Neural progenitor cell (in vitro differentiated cells): ENCODE measurements around the gene PRKAB1. TPM values are rescaled to one million over a fixed set of nuclear protein-coding genes. Genes with fewer than 3 reads are reported as not detected.

Experiments
- DNase-seq: peaks from one replicate; pipeline ENCODE4 v3.0.0-alpha.2; 2016; ENCODE audit warnings: low spot score
- H2AFZ ChIP-seq: fragments of 200-600 bp; sonication (generic); replicated peaks from 2 replicates; pipeline ENCODE4 v1.6.1; 2016; ENCODE audit warnings: antibody characterized with exemption
- H3F3A ChIP-seq: fragments of 200-600 bp; sonication (generic); 2 replicates; pipeline ENCODE4 v1.6.1; 2016; ENCODE audit warnings: antibody characterized with exemption, low read depth
- H3K27ac ChIP-seq: fragments of 200-600 bp; sonication (generic); 2 replicates; pipeline ENCODE4 v1.5.1; 2016; ENCODE audit warnings: mild to moderate bottlenecking
- H3K27me3 ChIP-seq: fragments of 200-600 bp; sonication (generic); 2 replicates; pipeline ENCODE4 v1.6.1; 2016; ENCODE audit warnings: mild to moderate bottlenecking, moderate library complexity
- H3K36me3 ChIP-seq: fragments of 200-600 bp; sonication (generic); 2 replicates; pipeline ENCODE4 v1.5.1; 2016
- H3K4me1 ChIP-seq: fragments of 200-600 bp; sonication (generic); 2 replicates; pipeline ENCODE4 v1.6.1; 2016; ENCODE audit warnings: mixed run types
- H3K4me2 ChIP-seq: fragments of 200-600 bp; sonication (generic); 2 replicates; pipeline ENCODE4 v1.6.1; 2016
- H3K4me3 ChIP-seq: fragments of 200-600 bp; sonication (generic); 2 replicates; pipeline ENCODE4 v1.5.1; 2016
- H3K79me2 ChIP-seq: fragments of 200-600 bp; sonication (generic); 2 replicates; pipeline ENCODE4 v1.6.1; 2016; ENCODE audit warnings: low read depth
- H3K9ac ChIP-seq: fragments of 200-600 bp; sonication (generic); 2 replicates; pipeline ENCODE4 v1.6.1; 2016
- H3K9me3 ChIP-seq: fragments of 200-600 bp; sonication (generic); 2 replicates; pipeline ENCODE4 v1.5.1; 2016; ENCODE audit warnings: low read depth
- H4K20me1 ChIP-seq: fragments of 200-600 bp; sonication (generic); 2 replicates; pipeline ENCODE4 v1.6.1; 2016; ENCODE audit warnings: low read depth
- H3K27ac Mint-ChIP-seq: 3 replicates; pipeline ENCODE4 v1.8.0; 2021; ENCODE audit warnings: mixed read lengths
- H3K27me3 Mint-ChIP-seq: 2 replicates; pipeline ENCODE4 v1.8.0; 2022; ENCODE audit warnings: low read depth, mild to moderate bottlenecking, inconsistent platforms, moderate library complexity, mixed read lengths; ENCODE audit not compliant: insufficient read depth
- H3K36me3 Mint-ChIP-seq: 3 replicates; pipeline ENCODE4 v1.8.0; 2021; ENCODE audit warnings: mixed read lengths
- H3K4me1 Mint-ChIP-seq: 3 replicates; pipeline ENCODE4 v1.8.0; 2021; ENCODE audit warnings: mixed read lengths
- H3K4me3 Mint-ChIP-seq: 3 replicates; pipeline ENCODE4 v1.8.0; 2021; ENCODE audit warnings: mild to moderate bottlenecking, moderate library complexity, mixed read lengths
- H3K9me3 Mint-ChIP-seq: 3 replicates; pipeline ENCODE4 v1.8.0; 2020; ENCODE audit warnings: mixed read lengths
- CTCF ChIP-seq: fragments of 200-600 bp; sonication (generic); IDR thresholded peaks from 2 replicates; pipeline ENCODE4 v1.5.1; 2017; ENCODE audit warnings: antibody characterized with exemption, mild to moderate bottlenecking
- EZH2 ChIP-seq: fragments of 200-600 bp; sonication (generic); IDR thresholded peaks from 2 replicates; pipeline ENCODE4 v1.6.1; 2017; ENCODE audit warnings: antibody characterized with exemption, mild to moderate bottlenecking, moderate library complexity
- EZH2phosphoT487 ChIP-seq: fragments of 200-600 bp; sonication (generic); IDR thresholded peaks from 2 replicates; pipeline ENCODE4 v1.6.1; 2017; ENCODE audit warnings: antibody characterized with exemption
- total RNA-seq: library from RNA; depleted of rRNA; stranded (reverse); fragments of >200 nt; gene quantifications from 2 replicates; pipeline ENCODE4 v1.2.3, GENCODE V29; 2015; ENCODE audit warnings: low replicate concordance

PRKAB1 gene
- total RNA-seq, 1 donor from 2014 or later, result 24.5 TPM

- no peaks in the 10 kb centered on the region for H4K20me1 ChIP-seq
- no peak overlapping the region for H2AFZ ChIP-seq
- Mint-ChIP-seq H3K9me3 (no peaks in the 10 kb centered on the region), H3K4me3 (no peak overlapping the region), H3K27me3 (peaks cover 5% of the 10 kb centered on the region), H3K27ac (no peak overlapping the region), H3K36me3 (no peaks in the 10 kb centered on the region), H3K4me1 (no peaks in the 10 kb centered on the region)
- no peak overlapping the region for H3K27ac ChIP-seq
- H3K27me3 ChIP-seq, result peaks cover 7% of the 10 kb centered on the region
- no peaks in the 10 kb centered on the region for H3K4me1 ChIP-seq
- DNase-seq, result no peak
- H3K4me3 ChIP-seq, result no peak overlapping the region
- no peaks in the 10 kb centered on the region for H3F3A ChIP-seq
- H3K4me2 ChIP-seq, result no peak overlapping the region
- no peaks in the 10 kb centered on the region for H3K9me3 ChIP-seq
- H3K79me2 ChIP-seq, result no peaks in the 10 kb centered on the region
- H3K36me3 ChIP-seq, result no peaks in the 10 kb centered on the region
- TF ChIP-seq CTCF, result no peak
- no peak for TF ChIP-seq EZH2
- TF ChIP-seq EZH2phosphoT487, result no peak
- H3K9ac ChIP-seq, result no peak overlapping the region
These were observed 37.6 kb upstream of the PRKAB1 start for GRCh38 chr12:119630223-119630780.

GRCh38 chr12:119630962-119631550 is 36.9 kb upstream of the PRKAB1 start:
- H3K36me3 ChIP-seq, result no peaks in the 10 kb centered on the region
- H3K27me3 Mint-ChIP-seq, result peaks cover 5% of the 10 kb centered on the region
- H3K36me3 Mint-ChIP-seq, result no peaks in the 10 kb centered on the region
- DNase-seq, result no peak
- H3K9me3 Mint-ChIP-seq, result no peaks in the 10 kb centered on the region
- H3K27me3 ChIP-seq, result peaks cover 7% of the 10 kb centered on the region
- H3K4me2 ChIP-seq, result no peak overlapping the region
- no peak overlapping the region for H3K9ac ChIP-seq
- TF ChIP-seq EZH2phosphoT487 (no peak), CTCF (no peak), EZH2 (no peak)
- no peaks in the 10 kb centered on the region for H3K79me2 ChIP-seq
- H3K27ac Mint-ChIP-seq, result no peak overlapping the region
- H3K4me3 Mint-ChIP-seq, result no peak overlapping the region
- no peaks in the 10 kb centered on the region for H3K4me1 ChIP-seq
- no peak overlapping the region for H2AFZ ChIP-seq
- H3K4me1 Mint-ChIP-seq, result no peaks in the 10 kb centered on the region
- H4K20me1 ChIP-seq, result no peaks in the 10 kb centered on the region
- H3K27ac ChIP-seq, result no peak overlapping the region
- H3F3A ChIP-seq, result no peaks in the 10 kb centered on the region
- H3K9me3 ChIP-seq, result no peaks in the 10 kb centered on the region
- H3K4me3 ChIP-seq, result no peak overlapping the region

GRCh38 chr12:119631930-119632678 is 35.8 kb upstream of the PRKAB1 start:
- Histone ChIP-seq H3K4me1 (no peaks in the 10 kb centered on the region), H3K79me2 (no peaks in the 10 kb centered on the region), H3K4me2 (no peak overlapping the region), H3K36me3 (no peaks in the 10 kb centered on the region), H4K20me1 (no peaks in the 10 kb centered on the region), H2AFZ (no peak overlapping the region), H3K9ac (no peak overlapping the region), H3K27me3 (peaks cover 8% of the 10 kb centered on the region), H3K4me3 (no peak overlapping the region), H3K27ac (no peak overlapping the region), H3K9me3 (no peaks in the 10 kb centered on the region), H3F3A (no peaks in the 10 kb centered on the region)
- no peak for DNase-seq
- H3K36me3 Mint-ChIP-seq, result no peaks in the 10 kb centered on the region
- no peak overlapping the region for H3K4me3 Mint-ChIP-seq
- no peaks in the 10 kb centered on the region for H3K4me1 Mint-ChIP-seq
- H3K9me3 Mint-ChIP-seq, result no peaks in the 10 kb centered on the region
- peaks cover 5% of the 10 kb centered on the region for H3K27me3 Mint-ChIP-seq
- H3K27ac Mint-ChIP-seq, result no peak overlapping the region
- no peak for TF ChIP-seq EZH2
- no peak for TF ChIP-seq EZH2phosphoT487
- no peak for TF ChIP-seq CTCF
